SJCRH30 (cell line): ENCODE results near the gene PRKG1. TPM values are rescaled to one million over a fixed set of nuclear protein-coding genes. Genes with fewer than 3 reads are reported as not detected.
"Not testable (repeated sequence)": the region's sequence is repeated elsewhere in the genome, so short reads cannot be mapped to it uniquely, and the experiment has no call there.

Source experiments
- DNase-seq, 2 experiments: peaks; one replicate each; pipeline ENCODE4 v3.0.0-alpha.2; 2015 to 2020
- H3K27ac ChIP-seq: fragments of 250-450 bp; sonication (Bioruptor Pico); 2 replicates; pipeline ENCODE4 v1.5.1; 2020; ENCODE audit warnings: mild to moderate bottlenecking, moderate library complexity
- H3K27me3 ChIP-seq: fragments of 250-450 bp; sonication (Bioruptor Pico); 2 replicates; pipeline ENCODE4 v1.5.1; 2020; ENCODE audit warnings: mild to moderate bottlenecking, moderate library complexity
- H3K36me3 ChIP-seq: fragments of 250-450 bp; sonication (Bioruptor Pico); 2 replicates; pipeline ENCODE4 v1.5.1; 2020; ENCODE audit warnings: mild to moderate bottlenecking, moderate library complexity
- H3K4me1 ChIP-seq: fragments of 250-450 bp; sonication (Bioruptor Pico); 2 replicates; pipeline ENCODE4 v1.5.1; 2020; ENCODE audit warnings: mild to moderate bottlenecking, moderate library complexity
- H3K4me3 ChIP-seq: fragments of 250-450 bp; sonication (Bioruptor Pico); 2 replicates; pipeline ENCODE4 v1.5.1; 2020; ENCODE audit warnings: mild to moderate bottlenecking, moderate library complexity
- H3K9me3 ChIP-seq: fragments of 250-450 bp; sonication (Bioruptor Pico); replicated peaks from 2 replicates; pipeline ENCODE4 v1.5.1; 2020; ENCODE audit warnings: mild to moderate bottlenecking, moderate library complexity
- total RNA-seq: library from RNA; depleted of rRNA; stranded (reverse); fragments of >200 nt; shearing (Covaris generic); gene quantifications from 2 replicates; pipeline ENCODE4 v1.2.3, GENCODE V29; 2014

Gene PRKG1
- total RNA-seq, 1 experiment from 2014 or later: 3.0 TPM

DNA sequence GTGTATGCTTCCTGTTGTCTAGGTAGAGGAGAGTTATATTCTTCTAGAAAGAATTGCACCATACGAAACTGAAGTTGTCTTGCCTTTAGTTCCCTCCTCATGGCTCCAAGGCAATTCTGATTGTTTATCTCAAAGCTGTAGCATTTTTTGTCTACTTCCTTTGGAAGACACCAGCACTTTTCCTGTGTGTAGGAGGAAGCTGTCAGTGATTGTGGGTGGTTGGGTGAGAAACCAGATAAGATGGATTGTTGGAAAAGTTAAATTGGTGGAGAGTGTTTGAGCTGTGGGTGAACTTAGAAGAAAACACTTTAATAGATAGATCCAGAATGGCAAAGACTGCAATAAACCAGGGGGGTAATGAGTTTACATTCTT, 637.2 kb downstream of the PRKG1 start:
- Histone ChIP-seq H3K4me1 (no peaks in the 10 kb centered on the region), H3K27ac (no peak overlapping the region), H3K27me3 (no peaks in the 10 kb centered on the region), H3K4me3 (no peak overlapping the region), H3K9me3 (no peaks in the 10 kb centered on the region), H3K36me3 (no peaks in the 10 kb centered on the region)
- no peak for DNase-seq

DNA sequence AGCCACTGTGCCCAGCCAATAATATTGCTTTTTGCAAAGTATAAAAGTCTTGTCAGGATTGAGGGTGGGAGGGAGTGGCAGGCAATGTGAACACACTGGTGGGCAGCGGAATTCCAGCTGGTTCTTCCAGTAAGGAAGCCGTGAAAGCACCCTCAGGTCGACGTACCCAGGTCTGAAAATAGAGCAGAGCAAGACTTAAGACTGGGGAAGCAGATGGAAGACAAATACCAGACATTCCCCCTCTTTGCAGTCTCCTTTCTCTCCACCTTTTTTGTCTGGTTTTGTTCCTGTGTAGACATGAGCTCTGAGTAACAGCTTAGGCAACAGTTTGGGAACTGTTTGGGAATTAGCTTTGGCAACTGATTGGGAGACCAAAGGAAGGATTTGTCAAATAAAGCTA, 642.7 kb downstream of the PRKG1 start:
- Histone ChIP-seq H3K27ac (no peak overlapping the region), H3K4me3 (no peak overlapping the region), H3K27me3 (no peaks in the 10 kb centered on the region), H3K9me3 (no peaks in the 10 kb centered on the region), H3K36me3 (no peaks in the 10 kb centered on the region), H3K4me1 (no peaks in the 10 kb centered on the region)
- no peak for DNase-seq

DNA sequence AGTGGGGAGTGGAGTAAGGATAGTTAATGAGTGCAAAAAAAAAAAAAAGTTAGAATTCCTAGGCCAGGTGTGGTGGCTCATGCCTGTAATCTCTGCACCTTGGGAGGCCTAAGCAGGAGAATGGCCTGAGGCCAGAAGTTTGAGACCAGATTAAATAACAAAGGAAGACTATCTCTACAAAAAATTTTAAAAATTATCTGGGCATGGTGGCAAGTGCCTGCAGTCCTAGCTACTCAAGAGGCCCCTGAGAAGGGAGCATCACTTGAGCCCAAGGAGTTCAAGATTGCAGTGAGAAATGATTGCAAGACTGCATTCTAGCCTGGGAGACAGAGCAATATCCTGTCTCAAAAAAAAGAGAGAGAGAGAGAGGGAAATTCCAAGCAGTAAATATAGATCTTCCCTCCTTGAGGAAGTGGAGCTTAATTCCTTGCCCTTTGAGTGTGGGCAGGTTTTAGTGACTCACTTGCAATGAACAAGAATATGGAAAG, 644.6 kb downstream of the PRKG1 start:
- no peak for DNase-seq
- Histone ChIP-seq H3K27ac (no peak overlapping the region), H3K4me1 (no peaks in the 10 kb centered on the region), H3K36me3 (no peaks in the 10 kb centered on the region), H3K4me3 (no peak overlapping the region), H3K9me3 (no peaks in the 10 kb centered on the region), H3K27me3 (no peaks in the 10 kb centered on the region)

DNA sequence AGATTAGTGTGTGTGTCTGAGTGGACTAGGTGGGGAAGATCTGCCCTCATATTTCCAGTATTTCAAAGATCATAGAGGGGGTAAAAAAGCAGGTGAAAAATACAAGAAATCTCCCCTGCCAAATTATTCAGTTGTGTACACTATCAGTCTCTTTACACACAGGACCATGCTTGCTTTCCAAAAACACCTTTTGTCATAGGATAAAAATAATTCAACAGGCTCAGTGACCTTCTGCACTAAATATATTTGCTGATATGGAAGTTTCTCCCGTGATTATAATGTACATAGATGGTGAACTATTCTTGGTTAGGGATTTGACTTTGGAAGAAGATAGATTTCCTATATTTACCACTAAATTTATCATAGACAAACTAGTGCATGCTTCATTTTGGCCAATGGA, 649.8 kb downstream of the PRKG1 start:
- H3K27me3 ChIP-seq: no peaks in the 10 kb centered on the region
- no peak for DNase-seq
- no peaks in the 10 kb centered on the region for H3K36me3 ChIP-seq
- H3K27ac ChIP-seq: no peak overlapping the region
- no peaks in the 10 kb centered on the region for H3K9me3 ChIP-seq
- no peaks in the 10 kb centered on the region for H3K4me1 ChIP-seq
- H3K4me3 ChIP-seq: no peak overlapping the region

DNA sequence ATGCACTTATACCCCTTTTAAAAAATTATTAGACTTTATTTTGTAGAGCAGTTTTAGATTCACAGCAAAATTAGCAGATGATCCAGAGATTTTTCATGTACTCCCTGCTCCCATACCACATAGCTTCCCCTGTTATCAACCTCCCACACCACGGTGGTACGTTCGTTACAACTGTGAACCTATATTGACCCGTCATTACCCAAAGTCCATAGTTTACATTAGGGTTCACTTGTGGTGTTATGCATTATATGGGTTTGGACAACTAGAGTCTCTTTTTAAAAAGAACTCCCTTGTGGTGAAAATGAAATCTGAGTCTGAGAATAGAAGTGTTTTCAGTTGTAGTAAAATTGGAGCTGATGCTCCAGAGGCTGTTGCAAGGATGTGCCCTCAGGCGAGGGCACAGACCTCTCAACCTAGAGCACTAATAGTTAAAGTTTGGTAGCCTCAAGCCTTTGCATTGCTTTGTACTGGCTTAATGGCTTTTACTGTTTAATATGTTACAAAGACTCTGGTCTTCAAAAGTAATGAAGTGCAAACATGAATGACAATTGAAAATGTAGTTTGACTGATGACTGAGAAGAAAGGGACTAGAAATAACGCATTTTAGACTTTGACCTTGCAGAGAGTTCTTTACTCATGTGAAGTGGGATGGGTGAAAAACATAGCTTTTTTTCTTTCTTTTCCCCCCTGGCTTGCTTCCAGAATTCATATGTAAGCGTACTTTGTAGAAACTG, 655.7 kb downstream of the PRKG1 start:
- no peaks in the 10 kb centered on the region for H3K9me3 ChIP-seq
- no peaks in the 10 kb centered on the region for H3K36me3 ChIP-seq
- H3K27me3 ChIP-seq: no peaks in the 10 kb centered on the region
- no peak overlapping the region; the same call in 1 of the 2 replicates for H3K27ac ChIP-seq
- H3K4me1 ChIP-seq: peaks cover 10% of the 10 kb centered on the region
- peak; percentile 38 to 75 for DNase-seq
- no peak overlapping the region for H3K4me3 ChIP-seq

DNA sequence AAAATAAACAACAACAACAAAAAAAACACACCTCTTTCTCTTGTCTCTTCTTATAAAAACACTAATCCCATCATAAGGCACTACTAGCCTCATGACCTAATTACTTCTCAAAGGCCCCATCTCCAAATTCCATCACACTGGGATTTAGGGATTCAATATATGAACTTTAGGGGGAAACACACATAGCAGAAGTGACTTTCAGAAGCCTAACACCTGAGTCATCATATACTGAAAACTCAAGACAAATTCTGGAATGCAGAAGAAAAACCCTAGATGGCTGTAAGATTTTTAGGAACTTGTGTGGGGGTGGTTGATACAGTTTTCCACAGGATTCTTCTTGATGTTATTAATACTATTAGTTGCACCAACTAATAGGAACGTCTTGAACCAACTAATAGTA, 658.8 kb downstream of the PRKG1 start:
- Histone ChIP-seq H3K36me3 (no peaks in the 10 kb centered on the region), H3K9me3 (no peaks in the 10 kb centered on the region), H3K27ac (no peak overlapping the region), H3K4me1 (peaks cover 15% of the 10 kb centered on the region), H3K4me3 (no peak overlapping the region), H3K27me3 (no peaks in the 10 kb centered on the region)
- DNase-seq: no peak

DNA sequence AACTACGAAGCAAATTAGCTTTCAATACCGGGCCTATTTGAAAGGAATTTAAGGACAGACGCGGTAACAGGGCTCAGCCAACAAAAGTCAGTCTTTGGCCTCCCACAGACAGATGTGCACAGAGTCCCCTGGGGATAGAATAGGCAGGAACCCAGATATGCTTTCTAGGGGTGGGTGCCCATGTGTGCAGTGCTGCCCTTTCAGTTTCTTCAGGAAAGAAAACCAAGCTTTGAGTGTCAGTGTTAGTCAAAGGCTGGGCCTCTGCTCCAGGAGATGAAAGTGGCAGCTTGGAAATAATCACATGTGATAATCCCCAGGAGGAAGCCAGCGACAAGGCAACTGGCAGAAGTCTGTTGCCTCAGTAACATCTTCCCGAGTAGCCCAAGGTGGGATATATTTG, 668.9 kb downstream of the PRKG1 start:
- no peaks in the 10 kb centered on the region; the same call in 1 of the 2 replicates for H3K4me1 ChIP-seq
- no peaks in the 10 kb centered on the region for H3K27me3 ChIP-seq
- no peak overlapping the region for H3K27ac ChIP-seq
- peak; percentile 6 to 47 for DNase-seq
- H3K36me3 ChIP-seq: no peaks in the 10 kb centered on the region
- peak overlapping the region; percentile 4; the same call in 1 of the 2 replicates for H3K4me3 ChIP-seq
- no peaks in the 10 kb centered on the region for H3K9me3 ChIP-seq

DNA sequence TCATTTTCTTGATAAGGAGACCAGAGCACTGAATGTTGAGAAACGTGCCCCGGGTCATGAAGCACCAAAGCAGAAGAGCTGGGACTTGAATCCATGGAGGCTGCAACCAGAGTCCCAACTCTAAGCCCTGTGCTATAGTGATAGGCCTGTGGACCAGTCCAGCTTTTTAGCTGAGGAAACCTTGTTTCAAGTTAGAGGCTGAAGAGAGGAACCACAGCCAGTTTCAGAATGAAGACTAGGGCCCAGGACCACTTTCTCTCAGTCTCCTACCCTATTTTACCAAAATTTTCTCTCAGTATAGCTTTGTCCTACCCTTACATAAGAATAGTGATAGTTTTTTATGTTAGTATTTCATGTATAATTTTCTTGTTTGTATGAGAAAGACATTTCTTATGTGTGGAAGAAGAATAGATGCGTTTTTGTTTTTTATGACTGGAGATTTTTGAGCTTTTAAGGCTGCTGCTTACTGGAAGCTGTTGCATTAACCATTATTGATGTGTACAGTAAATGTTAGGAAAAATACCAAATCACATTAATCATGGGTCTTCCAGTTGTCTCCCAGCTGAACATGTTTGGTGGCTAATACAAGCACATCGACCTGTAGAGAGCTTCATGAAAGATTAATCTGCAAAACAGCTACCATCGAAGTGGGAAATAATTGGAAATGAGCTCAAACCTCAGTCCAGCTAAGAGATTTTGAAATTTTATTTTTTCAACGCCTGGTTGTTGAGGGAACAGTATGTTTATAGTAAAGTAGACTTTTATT, 670.1 kb downstream of the PRKG1 start:
- Histone ChIP-seq H3K4me3 (no peak overlapping the region), H3K4me1 (no peaks in the 10 kb centered on the region; the same call in 1 of the 2 replicates), H3K27me3 (no peaks in the 10 kb centered on the region), H3K9me3 (no peaks in the 10 kb centered on the region), H3K36me3 (no peaks in the 10 kb centered on the region), H3K27ac (no peak overlapping the region)
- no peak for DNase-seq

DNA sequence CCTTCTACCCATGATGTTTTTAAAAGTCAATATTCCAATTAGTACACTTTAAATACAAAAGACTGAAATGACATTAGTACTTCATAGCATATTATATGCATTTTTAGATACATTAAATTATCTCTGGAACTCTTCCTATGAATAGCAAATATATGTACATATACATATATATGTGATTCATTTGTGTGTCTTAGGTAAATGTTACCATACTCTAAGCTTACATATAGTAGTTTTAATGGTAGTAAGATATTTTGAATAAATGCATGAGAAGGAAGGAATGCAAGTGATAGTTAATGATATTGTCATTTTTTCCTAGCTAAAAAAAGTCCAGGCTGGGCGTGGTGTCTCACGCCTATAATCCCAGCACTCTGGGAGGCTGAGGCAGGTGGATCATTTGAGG, 671.1 kb downstream of the PRKG1 start:
- no peaks in the 10 kb centered on the region for H3K36me3 ChIP-seq
- no peak for DNase-seq
- H3K4me3 ChIP-seq: no peak overlapping the region
- no peaks in the 10 kb centered on the region for H3K27me3 ChIP-seq
- H3K27ac ChIP-seq: no peak overlapping the region
- H3K9me3 ChIP-seq: no peaks in the 10 kb centered on the region
- no peaks in the 10 kb centered on the region; the same call in 1 of the 2 replicates for H3K4me1 ChIP-seq

DNA sequence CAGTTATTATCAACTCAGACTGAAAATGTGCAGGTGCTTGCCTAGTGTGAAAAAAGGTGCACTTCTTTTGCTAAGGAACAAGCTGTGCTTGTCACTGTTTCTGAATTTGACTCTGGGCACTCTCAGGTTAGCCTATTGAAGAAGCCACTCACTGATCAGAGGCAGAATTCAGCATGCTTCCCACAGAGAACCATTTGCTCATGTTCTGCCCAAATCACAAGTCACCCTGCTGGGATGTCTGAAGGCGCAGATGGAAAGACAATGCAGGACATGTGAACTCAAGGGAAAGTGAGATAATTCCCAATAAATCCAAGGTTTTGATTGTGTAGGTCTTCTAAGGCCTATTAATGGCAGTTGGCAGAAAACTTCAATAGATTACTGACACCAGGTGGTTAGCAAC, 672.9 kb downstream of the PRKG1 start:
- Histone ChIP-seq H3K4me3 (no peak overlapping the region), H3K27me3 (no peaks in the 10 kb centered on the region), H3K4me1 (no peaks in the 10 kb centered on the region; the same call in 1 of the 2 replicates), H3K27ac (no peak overlapping the region), H3K36me3 (no peaks in the 10 kb centered on the region), H3K9me3 (no peaks in the 10 kb centered on the region)
- DNase-seq: no peak

DNA sequence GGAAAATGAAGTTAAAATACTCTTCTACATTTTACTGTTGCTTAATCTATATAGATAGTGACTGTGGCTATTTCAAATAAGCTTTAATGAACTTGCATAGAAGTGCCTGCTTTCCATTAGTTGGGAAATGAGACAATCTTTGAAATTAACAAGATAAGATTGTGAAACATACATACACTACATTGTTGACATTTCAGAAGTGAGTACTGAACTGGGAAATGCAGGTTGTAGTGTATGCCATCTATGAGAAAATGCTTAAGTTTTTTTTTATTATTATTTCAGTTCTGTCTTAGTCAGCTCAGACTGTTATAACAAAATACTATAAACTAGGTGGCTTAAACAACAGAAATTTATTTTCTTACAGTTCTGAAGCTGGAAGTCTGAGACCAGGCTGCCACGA, 674.7 kb downstream of the PRKG1 start:
- Histone ChIP-seq H3K4me1 (no peaks in the 10 kb centered on the region), H3K36me3 (no peaks in the 10 kb centered on the region), H3K27ac (no peak overlapping the region), H3K4me3 (no peak overlapping the region), H3K9me3 (no peaks in the 10 kb centered on the region), H3K27me3 (no peaks in the 10 kb centered on the region)
- no peak for DNase-seq

DNA sequence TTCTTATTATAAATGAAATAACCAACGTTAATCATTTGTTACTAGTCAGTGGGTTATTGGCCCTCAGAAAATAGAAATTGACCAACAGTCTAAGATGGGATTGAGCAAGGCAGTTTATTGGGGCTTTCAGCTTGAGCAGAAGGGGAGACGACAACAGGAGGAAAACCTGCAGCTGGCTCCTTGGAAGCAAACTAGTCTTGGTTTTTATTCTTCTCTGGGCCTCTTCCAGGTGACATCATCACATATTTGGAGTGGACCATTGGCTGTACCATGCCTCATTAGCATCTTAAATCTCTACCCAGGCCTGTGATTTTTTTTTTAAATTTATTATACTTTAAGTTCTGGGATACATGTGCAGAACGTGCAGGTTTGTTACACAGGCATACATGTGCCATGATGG, 684.1 kb downstream of the PRKG1 start:
- no peak overlapping the region for H3K4me3 ChIP-seq
- H3K36me3 ChIP-seq: no peaks in the 10 kb centered on the region
- H3K9me3 ChIP-seq: no peaks in the 10 kb centered on the region
- no peaks in the 10 kb centered on the region for H3K27me3 ChIP-seq
- DNase-seq: no peak
- no peaks in the 10 kb centered on the region for H3K4me1 ChIP-seq
- no peak overlapping the region for H3K27ac ChIP-seq

DNA sequence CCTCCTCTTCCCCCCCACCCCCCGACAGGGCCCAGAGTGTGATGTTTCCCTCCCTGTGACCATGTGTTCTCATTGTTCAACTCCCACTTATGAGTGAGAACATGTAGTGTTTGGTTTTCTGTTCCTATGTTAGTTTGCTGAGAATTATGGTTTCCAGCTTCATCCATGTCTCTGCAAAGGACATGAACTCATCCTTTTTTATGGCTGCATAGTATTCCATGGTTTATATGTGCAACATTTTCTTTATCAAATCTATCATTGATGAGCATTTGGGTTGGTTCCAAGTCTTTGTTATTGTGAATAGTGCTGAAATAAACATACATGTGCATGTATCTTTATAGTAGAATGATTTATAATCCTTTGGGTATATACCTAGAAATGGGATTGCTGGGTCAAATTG, 684.6 kb downstream of the PRKG1 start:
- not testable (repeated sequence) for H3K9me3 ChIP-seq, H3K36me3 ChIP-seq, DNase-seq, H3K4me1 ChIP-seq, H3K4me3 ChIP-seq, H3K27me3 ChIP-seq, H3K27ac ChIP-seq

DNA sequence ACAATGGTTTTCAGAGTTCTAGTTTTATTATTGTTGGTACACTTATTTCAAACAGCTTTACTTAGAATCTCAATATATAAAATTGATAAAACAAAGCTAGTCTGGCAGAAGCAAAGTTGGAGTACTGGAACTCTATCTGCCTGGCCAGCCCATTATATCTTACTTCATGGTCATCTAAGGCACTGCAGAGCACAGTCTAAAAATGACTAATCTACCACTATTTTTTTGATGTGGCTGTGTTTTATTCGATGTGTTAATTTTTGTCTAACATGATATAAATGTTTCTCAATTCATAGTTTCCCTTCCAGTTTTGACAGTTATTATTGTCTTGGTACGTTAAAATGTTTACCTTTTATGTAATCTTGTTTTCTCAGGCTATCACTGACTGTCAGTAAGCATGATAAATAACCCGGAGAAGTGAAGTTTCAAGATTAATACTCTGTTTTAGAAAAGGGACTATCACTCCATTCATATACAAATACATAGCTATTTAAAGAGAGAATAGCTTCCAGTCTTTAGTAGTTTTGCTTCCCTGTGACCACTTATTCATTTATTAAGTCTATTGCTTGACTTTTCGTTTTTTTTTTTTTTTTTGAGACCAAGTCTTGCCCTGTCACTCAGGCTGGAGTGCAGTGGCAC, 685.7 kb downstream of the PRKG1 start:
- no peak for DNase-seq
- Histone ChIP-seq H3K36me3 (no peaks in the 10 kb centered on the region), H3K4me3 (no peak overlapping the region), H3K9me3 (no peaks in the 10 kb centered on the region), H3K27ac (no peak overlapping the region), H3K4me1 (no peaks in the 10 kb centered on the region), H3K27me3 (no peaks in the 10 kb centered on the region)
